Activated T-cell treated with anti-CD3 and anti-CD28 coated beads, Interleukin-2, amount 50 U/mL, for 48 hours (primary cell): Measurements from ENCODE around the gene SCAMP4.
"Not testable (repeated sequence)": the region's sequence is repeated elsewhere in the genome, so short reads cannot be mapped to it uniquely, and the experiment has no call there.

Source experiments
- DNase-seq, 2 experiments: peaks; one replicate each; pipeline ENCODE4 v3.0.0-alpha.2; 2020

The SCAMP4 gene

DNA sequence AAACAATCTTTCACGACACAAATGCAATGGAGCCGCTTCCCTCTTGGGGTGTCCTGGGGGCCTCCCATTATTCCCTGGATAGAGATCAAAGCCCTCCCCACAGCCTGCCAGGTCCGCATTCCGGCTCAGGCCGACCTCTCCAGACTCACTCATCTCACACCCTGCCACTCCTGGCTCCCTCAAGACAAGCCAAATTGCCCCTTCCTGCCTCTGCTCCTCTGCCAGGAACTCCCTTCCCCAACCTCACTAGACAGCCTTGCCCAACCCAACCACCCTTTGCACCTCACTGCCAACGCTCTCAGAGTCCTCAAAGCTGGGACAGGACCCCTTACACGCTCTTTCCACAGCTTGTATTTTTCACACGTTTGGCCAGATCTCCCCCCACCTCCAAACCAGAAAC lies 21.4 kb upstream of the SCAMP4 start:
- peak; percentile 30 to 37 for DNase-seq

DNA sequence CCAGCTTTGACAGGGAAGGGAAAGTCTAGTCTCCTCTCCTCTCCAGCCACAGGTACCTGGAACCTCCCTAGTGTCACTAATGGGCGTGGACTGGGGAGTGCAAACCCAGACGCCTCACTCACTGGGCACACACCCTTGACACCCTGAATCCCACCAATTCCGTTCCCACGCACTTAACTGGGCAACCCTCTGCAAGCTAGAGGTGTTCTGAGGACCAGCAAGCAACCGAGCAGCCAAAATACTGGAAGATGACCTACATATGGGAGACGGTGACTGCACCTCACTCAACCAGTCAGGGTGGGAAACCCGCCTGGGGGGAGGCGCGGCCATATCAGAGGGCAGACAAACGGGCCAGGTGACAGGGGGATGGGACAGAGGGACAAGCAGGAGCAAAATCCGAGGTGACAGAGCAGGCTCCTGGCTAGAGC lies 20.9 kb upstream of the SCAMP4 start:
- peak; percentile 74 to 76 for DNase-seq

- peak; percentile 29 to 41 for DNase-seq
These were observed 20.4 kb upstream of the SCAMP4 start for GRCh38 chr19:1884719-1885334.

DNA sequence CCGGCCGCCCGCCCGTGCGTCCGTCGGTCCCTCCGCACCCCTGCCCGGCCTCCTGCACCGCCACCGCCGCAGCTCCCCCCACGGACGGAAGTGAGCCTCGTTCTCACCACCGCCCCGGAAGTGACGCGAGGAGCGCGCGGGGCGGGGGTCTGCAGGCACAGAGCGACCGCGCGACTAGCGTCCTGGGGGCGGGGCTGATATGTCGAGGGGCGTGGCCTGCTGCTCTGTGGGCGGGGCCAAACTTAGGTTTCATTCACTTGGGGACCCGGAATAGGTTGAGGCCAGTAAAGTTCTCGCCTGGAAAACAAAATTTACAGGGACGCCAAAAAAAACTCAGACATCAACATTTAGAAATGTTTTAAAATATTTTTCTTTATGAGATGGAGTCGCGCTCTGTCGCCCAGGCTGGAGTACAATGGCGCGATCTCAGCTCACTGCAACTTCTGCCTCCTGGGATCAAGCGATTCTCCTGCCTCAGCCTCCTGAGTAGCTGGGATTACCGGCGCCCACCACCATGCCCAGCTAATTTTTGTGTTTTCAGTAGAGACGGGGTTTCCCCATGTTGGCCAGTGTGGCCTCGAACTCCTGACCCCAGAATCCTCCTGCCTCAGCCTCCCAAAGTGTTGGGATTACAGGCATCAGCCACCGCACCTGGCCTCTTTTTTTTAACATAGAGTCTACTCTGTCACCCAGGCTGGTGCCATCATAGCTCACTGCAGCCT lies 19.6 kb upstream of the SCAMP4 start, which contains the start of gene ABHD17A:
Gene ABHD17A, minus strand, starts transcription at position 99 of the 722 bp plus-strand sequence. CDS start 3,930 bp downstream, outside the sequence.
- DNase-seq = peak; percentile 97 to 98

DNA sequence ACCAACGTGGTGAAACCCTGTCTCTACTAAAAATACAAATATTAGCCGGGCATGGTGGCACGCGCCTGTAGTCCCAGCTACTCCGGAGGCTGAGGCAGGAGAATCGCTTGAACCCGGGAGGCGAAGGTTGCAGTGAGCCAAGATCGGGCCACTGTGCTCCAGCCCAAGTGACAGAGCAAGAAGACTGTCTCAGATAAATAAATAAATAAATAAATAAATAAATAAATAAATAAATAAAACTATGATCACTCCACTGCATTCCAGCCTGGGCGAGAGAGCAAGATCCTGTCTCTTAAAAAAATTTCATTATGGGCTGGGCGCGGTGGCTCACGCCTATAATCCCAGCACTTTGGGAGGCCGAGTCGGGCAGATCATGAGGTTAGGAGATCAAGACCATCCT lies 18.8 kb upstream of the SCAMP4 start:
- DNase-seq = not testable (repeated sequence)

DNA sequence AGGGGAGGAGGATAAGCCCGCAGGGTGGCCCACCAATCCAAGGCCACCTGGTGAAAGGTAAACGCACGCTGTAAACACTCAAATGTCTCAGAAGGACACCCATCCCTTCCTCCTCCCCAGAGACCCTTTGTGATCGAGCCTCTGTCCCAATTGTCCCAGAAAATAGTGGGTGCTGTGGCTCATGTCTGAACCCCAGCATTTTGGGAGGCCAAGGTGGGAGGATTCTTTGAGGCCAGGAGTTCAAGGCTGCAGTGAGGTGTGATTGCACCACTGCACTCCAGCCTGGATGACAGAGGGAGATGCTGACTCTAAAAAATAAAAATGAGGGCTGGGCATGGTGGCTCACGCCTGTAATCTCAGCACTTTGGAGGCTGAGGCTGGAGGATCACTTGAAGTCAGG lies 16.8 kb upstream of the SCAMP4 start:
- DNase-seq = no peak

GRCh38 chr19:1889907-1890306 lies 15.3 kb upstream of the SCAMP4 start:
- no peak for DNase-seq

DNA sequence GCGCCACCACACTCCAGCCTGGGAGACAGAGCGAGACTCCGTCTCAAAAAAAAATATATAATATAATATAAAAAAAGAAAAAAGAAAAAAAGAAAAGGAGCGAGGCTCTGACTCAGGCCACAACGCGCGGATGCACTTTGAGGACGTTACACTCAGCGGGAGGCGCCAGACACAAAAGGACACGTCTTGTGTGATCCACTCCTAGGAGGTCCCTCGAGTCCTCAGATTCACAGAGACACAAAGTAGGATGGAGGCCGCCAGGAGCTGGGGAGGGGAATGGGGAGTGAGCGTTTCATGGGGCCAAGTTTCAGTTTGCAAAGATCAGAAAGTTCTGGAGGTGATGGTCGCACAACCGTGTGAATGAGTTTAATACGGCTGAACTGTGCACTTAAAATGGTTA lies 11.4 kb upstream of the SCAMP4 start:
- DNase-seq = no peak

GRCh38 chr19:1896508-1896907 lies 8.7 kb upstream of the SCAMP4 start:
- DNase-seq = peak; percentile 41 to 44

GRCh38 chr19:1901940-1902404 lies 3.2 kb upstream of the SCAMP4 start:
- no peak for DNase-seq

DNA sequence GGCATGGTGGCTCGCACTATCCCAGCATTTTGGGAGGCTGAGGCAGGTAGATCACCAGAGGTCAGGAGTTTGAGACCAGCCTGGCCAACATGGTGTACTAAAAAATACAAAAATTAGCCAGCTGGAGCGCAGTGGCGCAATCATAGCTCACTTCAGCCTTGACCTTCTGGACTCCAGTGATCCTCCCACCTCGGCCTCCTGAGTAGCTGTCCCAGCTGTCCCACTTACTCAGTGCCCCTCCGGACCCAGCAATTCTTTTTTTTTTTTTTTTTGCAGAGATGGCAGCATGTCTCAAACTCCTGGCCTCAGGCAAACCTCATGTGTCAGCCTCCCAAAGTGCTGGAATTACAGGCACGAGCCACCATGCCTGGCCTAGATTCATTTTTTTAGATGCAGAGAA lies 2.3 kb upstream of the SCAMP4 start:
- no peak for DNase-seq

DNA sequence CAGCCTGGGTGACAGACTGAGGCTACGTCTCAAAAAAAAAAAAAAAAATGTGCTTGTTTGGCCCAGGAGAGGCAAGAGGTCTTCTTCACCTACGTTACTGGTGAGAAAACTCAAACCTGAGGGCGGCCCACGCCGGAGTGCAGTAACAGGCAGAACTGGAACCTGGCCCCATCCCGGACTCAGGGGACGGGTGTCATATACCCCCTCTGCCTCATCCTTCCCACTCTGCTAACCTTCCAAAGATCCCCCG lies 414 bp upstream of the SCAMP4 start:
- DNase-seq = no peak

DNA sequence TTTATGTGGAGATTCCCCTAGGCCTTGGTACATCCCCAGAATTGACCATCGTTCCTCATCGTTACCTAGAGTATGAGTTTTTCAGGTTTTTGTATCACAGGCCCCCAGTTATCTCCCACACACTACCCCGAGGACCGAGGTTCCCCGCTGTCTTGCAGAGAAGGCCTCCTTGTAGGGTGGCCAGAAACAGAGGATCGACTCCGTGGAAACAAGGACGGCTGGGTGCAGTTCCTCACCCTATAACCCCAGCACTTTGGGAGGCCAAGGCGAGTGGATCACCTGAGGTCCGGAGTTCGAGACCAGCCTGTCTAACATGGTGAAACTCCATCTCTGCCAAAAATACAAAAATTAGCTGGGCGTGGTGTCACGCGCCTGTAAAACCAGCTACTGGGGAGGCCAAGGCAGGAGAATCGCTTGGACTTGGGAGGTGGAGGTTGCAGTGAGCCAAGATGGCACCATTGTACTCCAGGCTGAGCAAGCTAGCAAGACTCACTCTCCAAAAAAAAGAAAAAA lies 720 bp downstream of the SCAMP4 start:
- DNase-seq = peak in 1 of 2 experiments; percentile 28

DNA sequence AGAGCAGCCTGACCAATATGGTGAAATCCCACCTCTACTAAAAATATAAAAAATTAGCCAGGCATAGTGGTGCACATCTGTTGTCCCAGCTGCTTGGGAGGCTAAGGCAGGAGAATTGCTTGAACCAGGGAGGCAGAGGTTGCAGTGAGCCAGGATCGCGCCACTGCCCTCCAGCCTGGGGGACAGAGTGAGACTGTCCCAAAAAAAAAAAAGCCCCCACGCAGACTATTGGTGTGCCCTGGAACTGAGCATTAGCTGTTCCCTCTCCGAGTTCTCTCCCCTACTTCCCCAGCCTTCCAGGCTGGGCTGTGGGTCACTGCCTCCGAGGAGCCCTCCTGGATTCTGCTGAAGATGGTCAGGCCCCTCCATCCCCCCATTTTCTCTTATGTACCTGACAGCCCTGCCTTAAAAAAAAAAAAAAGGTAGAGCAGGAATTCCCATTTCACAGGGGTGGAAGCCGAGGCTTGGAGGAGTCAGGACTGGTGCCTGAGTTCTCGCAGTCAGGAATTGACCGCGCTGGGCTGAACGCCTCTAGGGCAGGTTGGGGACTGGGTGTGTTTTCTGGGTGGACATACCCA lies 1.9 kb downstream of the SCAMP4 start:
- no peak for DNase-seq

- no peak for DNase-seq
These were observed 2.6 kb downstream of the SCAMP4 start for GRCh38 chr19:1907563-1908363.

- DNase-seq = no peak
These were observed 3.1 kb downstream of the SCAMP4 start for GRCh38 chr19:1908364-1908678.

DNA sequence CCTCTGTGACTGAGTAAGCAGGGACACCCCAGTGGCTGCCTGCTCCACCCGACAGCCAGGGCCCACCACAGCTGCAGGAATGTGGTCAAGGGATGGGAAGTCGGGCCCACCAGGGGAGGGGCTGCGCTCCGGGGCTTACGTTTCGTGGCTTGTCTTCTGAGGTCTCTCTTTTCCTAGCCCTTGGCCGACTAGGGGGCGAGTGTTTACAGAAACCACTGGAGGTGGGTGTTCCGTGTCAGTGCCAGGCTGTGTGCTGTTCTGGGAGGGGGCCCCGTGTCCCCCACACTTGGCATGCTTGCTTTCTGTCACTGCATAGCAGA lies 4.5 kb downstream of the SCAMP4 start:
- no peak for DNase-seq

GRCh38 chr19:1910177-1910576 lies 5.0 kb downstream of the SCAMP4 start:
- DNase-seq = no peak

GRCh38 chr19:1911098-1911497 lies 5.9 kb downstream of the SCAMP4 start:
- peak in 1 of 2 experiments; percentile 48 for DNase-seq

GRCh38 chr19:1911995-1912394 lies 6.8 kb downstream of the SCAMP4 start:
- DNase-seq = no peak

GRCh38 chr19:1912760-1913505 lies 7.7 kb downstream of the SCAMP4 start:
- no peak for DNase-seq

GRCh38 chr19:1913781-1914577 lies 8.8 kb downstream of the SCAMP4 start:
- DNase-seq = no peak
